ENCODE data around the gene OR5M11.
"Not testable (repeated sequence)": the region's sequence is repeated elsewhere in the genome, so short reads cannot be mapped to it uniquely, and the experiment has no call there.

OR5M11 gene

DNA sequence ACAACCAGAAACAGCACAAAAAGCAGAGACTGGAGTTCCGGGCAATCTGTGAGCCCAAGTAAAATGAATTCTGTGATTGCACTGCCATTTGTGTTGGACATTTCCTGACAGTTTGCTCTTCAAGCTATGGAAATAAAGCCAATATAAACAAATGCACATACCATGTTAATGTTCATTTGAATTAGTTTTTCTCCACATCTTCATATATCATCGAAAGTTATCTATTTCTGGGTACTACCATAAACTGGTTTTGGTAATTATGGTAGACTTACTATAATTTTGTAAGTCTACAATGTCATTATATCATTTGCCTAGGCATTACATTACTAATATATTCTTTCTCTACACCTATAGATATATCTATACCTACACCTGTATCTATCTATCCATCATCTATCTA lies at the start of gene OR5M11:
OR5M11 (minus strand) TSS at position 101 of the 400 bp plus-strand sequence; CDS start at position 101, 0 bp downstream.
- Mint-ChIP-seq H3K4me3 (no peak within 1 kb of the TSS), H3K36me3 (ENCODE audit: low read depth) (no peaks in the 10 kb centered on the region), H3K9me3 (peaks cover 40% of the 10 kb centered on the region), H3K27ac (no peak within 1 kb of the TSS), H3K27me3 (ENCODE audit: low read depth) (no peaks in the 10 kb centered on the region), H3K4me1 (ENCODE audit: low read depth) (no peaks in the 10 kb centered on the region)
- no peak for DNase-seq (ENCODE audit: low spot score)

DNA sequence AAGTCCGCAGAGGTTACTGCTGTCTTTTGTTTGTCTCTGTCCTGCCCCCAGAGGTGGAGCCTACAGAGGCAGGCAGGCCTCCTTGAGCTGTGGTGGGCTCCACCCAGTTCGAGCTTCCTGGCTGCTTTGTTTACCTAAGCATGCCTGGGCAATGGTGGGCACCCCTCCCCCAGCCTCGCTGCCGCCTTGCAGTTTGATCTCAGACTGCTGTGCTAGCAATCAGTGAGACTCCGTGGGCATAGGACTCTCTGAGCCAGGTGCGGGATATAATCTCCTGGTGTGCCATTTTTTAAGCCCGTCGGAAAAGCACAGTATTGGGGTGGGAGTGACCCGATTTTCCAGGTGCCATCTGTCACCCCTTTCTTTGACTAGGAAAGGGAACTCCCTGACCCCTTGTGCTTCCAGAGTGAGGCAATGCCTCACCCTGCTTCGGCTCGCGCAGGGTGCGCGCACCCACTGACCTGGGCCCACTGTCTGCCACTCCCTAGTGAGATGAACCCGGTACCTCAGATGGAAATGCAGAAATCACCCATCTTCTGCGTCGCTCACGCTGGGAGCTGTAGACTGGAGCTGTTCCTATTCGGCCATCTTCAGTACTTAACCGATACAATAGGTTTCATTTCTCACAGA lies 49.1 kb upstream of the OR5M11 start:
- DNase-seq (ENCODE audit: low spot score); H3K36me3 Mint-ChIP-seq (ENCODE audit: low read depth); H3K27me3 Mint-ChIP-seq (ENCODE audit: low read depth); H3K9me3 Mint-ChIP-seq; H3K4me1 Mint-ChIP-seq (ENCODE audit: low read depth); H3K27ac Mint-ChIP-seq; H3K4me3 Mint-ChIP-seq: not testable (repeated sequence)

DNA sequence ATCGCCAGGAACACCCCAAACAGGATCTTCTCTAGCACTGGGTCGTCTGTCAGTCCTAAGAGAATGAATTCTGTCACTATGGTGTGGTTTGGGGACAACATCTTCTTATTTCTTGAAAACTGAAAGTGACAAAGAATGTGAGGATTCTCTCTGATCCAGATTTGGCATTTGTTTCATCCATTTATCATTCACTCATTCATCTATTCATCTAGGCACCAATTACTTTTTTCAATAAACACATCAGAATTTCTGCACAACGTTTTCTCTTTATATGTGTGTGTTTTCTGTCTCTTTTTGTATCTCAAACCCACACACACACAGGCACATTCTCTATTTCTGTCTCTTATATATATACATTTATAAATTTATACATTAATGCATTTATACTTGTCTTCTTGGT lies 34.6 kb upstream of the OR5M11 start, which contains the start of gene OR5M10:
OR5M10 (minus strand) TSS at position 101 of the 400 bp plus-strand sequence; CDS start at position 101, 0 bp downstream.
- Mint-ChIP-seq H3K27ac (no peak within 1 kb of the TSS), H3K4me1 (ENCODE audit: low read depth) (no peaks in the 10 kb centered on the region), H3K9me3 (peaks cover 21% of the 10 kb centered on the region), H3K27me3 (ENCODE audit: low read depth) (no peaks in the 10 kb centered on the region), H3K36me3 (ENCODE audit: low read depth) (no peaks in the 10 kb centered on the region), H3K4me3 (no peak within 1 kb of the TSS)
- DNase-seq (ENCODE audit: low spot score): no peak

DNA sequence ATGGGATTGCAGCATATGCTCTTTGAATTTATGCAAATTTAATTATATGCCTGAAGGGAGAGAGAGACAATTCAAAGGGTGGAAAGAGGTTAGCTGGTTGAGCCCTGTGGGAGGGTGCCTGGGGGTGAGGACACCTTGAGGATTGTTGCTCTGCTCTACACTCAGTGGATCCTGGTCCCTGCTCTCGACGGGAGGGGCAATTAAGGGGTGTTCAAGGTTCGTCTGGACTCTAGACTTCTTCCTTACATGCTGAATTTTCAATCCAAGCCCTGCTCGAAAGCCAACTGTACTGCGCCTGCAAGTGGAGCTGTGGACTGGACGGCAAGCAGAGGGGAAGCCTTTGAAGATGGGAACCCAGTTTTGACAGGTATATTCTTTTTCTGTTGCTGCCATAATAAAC lies 15.5 kb upstream of the OR5M11 start:
- Mint-ChIP-seq H3K9me3 (peaks cover 48% of the 10 kb centered on the region), H3K4me3 (no peak overlapping the region), H3K27me3 (ENCODE audit: low read depth) (no peaks in the 10 kb centered on the region), H3K27ac (no peak overlapping the region), H3K4me1 (ENCODE audit: low read depth) (no peaks in the 10 kb centered on the region), H3K36me3 (ENCODE audit: low read depth) (no peaks in the 10 kb centered on the region)
- DNase-seq (ENCODE audit: low spot score): no peak

DNA sequence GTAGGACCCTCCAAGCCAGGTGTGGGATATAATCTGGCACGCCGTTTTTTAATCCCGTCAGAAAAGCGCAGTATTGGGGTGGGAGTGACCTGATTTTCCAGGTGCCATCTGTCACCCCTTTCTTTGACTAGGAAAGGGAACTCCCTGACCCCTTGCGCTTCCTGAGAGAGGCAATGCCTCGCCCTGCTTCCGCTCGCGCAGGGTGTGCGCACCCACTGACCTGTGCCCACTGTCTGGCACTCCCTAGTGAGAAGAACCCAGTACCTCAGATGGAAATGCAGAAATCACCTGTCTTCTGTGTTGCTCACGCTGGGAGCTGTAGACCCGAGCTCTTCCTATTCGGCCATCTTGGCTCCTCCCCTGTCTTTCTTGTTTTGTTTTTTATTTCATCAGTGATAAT lies 11.6 kb upstream of the OR5M11 start:
- not testable (repeated sequence) for DNase-seq (ENCODE audit: low spot score); H3K4me1 Mint-ChIP-seq (ENCODE audit: low read depth); H3K27ac Mint-ChIP-seq; H3K27me3 Mint-ChIP-seq (ENCODE audit: low read depth); H3K4me3 Mint-ChIP-seq; H3K36me3 Mint-ChIP-seq (ENCODE audit: low read depth)
- peaks cover 31% of the 10 kb centered on the region for H3K9me3 Mint-ChIP-seq

DNA sequence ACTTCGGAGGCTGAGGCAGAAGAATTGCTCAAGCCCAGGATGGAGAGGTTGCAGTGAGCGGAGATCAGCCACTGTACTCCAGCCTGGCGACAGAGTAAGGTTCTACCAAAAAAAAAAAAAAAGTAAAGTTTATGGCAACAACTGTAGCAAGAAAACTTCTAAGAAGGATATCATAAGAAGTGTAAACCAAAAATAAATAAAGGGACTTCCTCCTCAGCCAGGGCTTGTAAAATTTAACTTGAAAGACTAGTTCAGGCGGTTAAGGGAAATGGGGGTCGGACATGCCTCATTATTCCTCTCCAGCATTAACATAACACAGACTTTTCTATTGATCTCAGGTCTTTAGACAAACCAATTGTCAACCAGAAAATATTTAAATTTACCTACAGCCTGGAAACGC lies 2.5 kb upstream of the OR5M11 start:
- no peaks in the 10 kb centered on the region for H3K27me3 Mint-ChIP-seq (ENCODE audit: low read depth)
- no peak overlapping the region for H3K27ac Mint-ChIP-seq
- no peak overlapping the region for H3K4me3 Mint-ChIP-seq
- DNase-seq (ENCODE audit: low spot score): no peak
- no peaks in the 10 kb centered on the region for H3K36me3 Mint-ChIP-seq (ENCODE audit: low read depth)
- no peaks in the 10 kb centered on the region for H3K4me1 Mint-ChIP-seq (ENCODE audit: low read depth)
- H3K9me3 Mint-ChIP-seq: peaks cover 36% of the 10 kb centered on the region

DNA sequence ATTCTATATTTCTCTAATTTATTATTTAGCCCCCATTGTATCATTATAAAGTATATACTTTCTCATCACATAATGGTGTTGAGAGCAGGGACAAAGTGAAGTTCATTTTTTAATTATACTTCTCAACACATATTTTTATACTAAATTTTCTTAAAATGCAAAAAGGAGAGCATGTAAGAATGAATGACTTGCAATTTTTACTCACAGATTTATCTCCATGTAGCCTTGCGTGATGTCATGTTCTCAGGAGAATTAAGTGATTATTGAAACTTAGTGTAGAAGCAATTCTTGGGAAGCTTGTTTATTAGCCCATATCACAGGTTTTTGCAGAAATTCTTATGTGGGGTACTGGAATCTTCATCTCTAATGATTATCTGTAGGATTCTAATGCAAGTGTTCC lies 682 bp upstream of the OR5M11 start:
- Mint-ChIP-seq H3K27me3 (ENCODE audit: low read depth) (no peaks in the 10 kb centered on the region), H3K4me3 (no peak overlapping the region), H3K27ac (no peak overlapping the region), H3K4me1 (ENCODE audit: low read depth) (no peaks in the 10 kb centered on the region), H3K36me3 (ENCODE audit: low read depth) (no peaks in the 10 kb centered on the region), H3K9me3 (peaks cover 40% of the 10 kb centered on the region)
- DNase-seq (ENCODE audit: low spot score): no peak

DNA sequence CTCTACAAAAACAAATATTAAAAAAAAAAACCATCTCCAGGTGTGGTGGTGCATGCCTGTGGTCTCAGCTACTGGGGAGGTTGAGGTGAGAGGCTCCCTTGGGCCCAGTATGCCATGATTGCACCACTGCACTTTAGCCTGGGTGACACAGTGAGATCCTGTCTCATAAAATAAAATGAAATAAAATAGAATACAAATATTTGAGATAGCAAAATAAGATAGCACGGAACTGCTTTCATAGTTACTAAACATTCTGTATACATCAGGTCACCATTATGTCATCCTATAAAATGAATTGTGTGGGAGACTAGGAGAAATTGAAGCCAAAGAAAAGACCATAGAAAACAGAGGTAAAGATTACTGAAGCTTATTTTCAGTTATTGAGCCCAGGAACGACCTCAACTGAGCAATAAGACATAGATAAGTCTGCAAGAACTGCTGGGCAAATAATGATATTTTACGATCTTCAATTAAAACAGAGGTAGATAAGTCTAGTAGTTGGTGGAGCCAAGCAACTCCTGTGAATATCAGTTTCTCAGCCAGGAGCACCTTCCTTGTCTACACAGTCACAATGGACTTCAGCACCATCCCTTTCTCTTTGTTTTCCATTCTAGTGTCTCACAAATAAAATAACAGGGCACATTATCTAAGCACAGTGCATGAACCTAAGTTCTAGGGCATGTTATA lies 9.9 kb downstream of the OR5M11 start:
- no peaks in the 10 kb centered on the region for H3K36me3 Mint-ChIP-seq (ENCODE audit: low read depth)
- H3K27ac Mint-ChIP-seq: no peak overlapping the region
- H3K27me3 Mint-ChIP-seq (ENCODE audit: low read depth): no peaks in the 10 kb centered on the region
- peaks cover 30% of the 10 kb centered on the region for H3K9me3 Mint-ChIP-seq
- no peak overlapping the region for H3K4me3 Mint-ChIP-seq
- H3K4me1 Mint-ChIP-seq (ENCODE audit: low read depth): no peaks in the 10 kb centered on the region
- DNase-seq (ENCODE audit: low spot score): no peak

DNA sequence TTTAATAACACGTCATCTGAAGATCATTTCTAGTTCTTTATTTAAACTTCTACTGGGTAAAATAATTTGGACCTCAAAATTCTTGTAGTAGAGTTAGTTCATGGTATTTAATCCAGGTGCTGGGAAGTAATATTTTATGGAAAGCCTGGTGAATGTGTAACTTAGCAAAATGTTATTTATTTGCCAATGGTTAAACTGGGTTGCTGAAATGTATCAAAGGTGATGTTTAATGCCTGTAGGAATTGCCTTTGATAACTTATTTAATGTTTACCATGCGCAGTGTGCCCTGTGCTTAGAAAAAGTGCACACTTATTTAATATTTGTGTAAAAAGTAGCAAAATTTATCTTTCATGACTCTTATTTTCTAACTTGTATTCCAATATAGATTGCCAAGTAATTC lies 11.2 kb downstream of the OR5M11 start:
- no peak for DNase-seq (ENCODE audit: low spot score)
- no peak overlapping the region for H3K4me3 Mint-ChIP-seq
- H3K9me3 Mint-ChIP-seq: peaks cover 30% of the 10 kb centered on the region
- H3K27ac Mint-ChIP-seq: no peak overlapping the region
- H3K36me3 Mint-ChIP-seq (ENCODE audit: low read depth): no peaks in the 10 kb centered on the region
- no peaks in the 10 kb centered on the region for H3K27me3 Mint-ChIP-seq (ENCODE audit: low read depth)
- no peaks in the 10 kb centered on the region for H3K4me1 Mint-ChIP-seq (ENCODE audit: low read depth)

DNA sequence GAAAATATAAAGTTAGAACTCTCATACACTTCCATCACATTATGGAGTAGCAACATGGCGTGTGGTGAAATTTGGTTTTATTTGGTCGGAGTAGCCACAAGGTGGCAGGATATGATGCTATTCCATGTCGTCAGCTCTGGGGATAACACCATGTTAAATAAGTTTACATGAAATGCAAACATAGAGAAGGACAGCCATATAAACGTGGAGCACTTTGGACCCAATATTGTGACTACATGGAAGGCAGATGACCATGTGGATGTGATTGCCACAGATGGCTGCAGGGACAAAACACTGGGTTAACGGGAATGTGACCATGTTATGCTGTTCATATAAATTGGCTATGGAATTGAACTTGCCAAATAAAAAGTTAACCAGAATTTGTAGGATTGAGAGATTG lies 21.0 kb downstream of the OR5M11 start:
- no peak overlapping the region for H3K4me3 Mint-ChIP-seq
- no peaks in the 10 kb centered on the region for H3K36me3 Mint-ChIP-seq (ENCODE audit: low read depth)
- H3K27me3 Mint-ChIP-seq (ENCODE audit: low read depth): no peaks in the 10 kb centered on the region
- H3K4me1 Mint-ChIP-seq (ENCODE audit: low read depth): no peaks in the 10 kb centered on the region
- no peak overlapping the region for H3K27ac Mint-ChIP-seq
- peaks cover 33% of the 10 kb centered on the region for H3K9me3 Mint-ChIP-seq
- DNase-seq (ENCODE audit: low spot score): no peak

DNA sequence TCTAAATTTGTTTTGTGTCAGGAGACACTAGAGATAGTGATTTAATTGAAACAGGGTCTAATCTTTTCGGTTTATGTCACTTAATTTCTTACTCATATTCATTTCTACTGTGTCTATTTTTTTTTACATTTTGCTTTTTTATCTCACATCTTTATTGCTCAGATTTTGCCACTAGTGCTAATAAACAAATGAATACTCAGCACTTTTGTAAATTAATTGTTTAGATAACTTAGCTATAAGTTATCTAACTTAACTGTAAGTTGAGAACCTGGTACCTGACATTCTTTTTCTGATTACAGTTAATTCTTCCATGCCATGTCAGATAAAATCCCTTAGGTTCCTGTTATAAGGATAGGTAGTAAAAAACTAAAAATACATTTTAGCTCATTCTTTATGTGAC lies 29.8 kb downstream of the OR5M11 start:
- Mint-ChIP-seq H3K9me3 (peaks cover 36% of the 10 kb centered on the region), H3K4me1 (ENCODE audit: low read depth) (no peaks in the 10 kb centered on the region)

DNA sequence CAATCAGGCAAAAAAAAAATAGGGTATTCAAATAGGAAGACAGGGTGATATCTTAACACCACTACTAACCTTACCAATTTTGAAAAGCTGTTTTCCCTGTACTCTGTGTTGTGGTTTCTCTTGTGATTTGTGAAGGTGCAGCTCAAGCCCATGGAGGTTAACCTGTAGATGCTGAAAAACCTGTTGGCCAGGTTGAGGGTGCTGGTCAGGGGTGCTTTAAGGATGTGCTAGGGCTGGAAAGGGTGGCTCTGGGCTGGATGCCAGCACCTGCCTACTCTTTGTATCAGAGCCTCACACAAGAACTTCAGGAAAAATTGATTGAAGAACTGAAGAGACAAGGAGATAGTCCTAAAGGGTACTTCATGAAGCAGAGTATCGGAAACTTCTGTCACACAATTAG lies 33.6 kb downstream of the OR5M11 start:
- DNase-seq (ENCODE audit: low spot score): no peak
- H3K4me3 Mint-ChIP-seq: no peak overlapping the region
- H3K9me3 Mint-ChIP-seq: peaks cover 34% of the 10 kb centered on the region
- no peak overlapping the region for H3K27ac Mint-ChIP-seq
- no peaks in the 10 kb centered on the region for H3K36me3 Mint-ChIP-seq (ENCODE audit: low read depth)
- H3K27me3 Mint-ChIP-seq (ENCODE audit: low read depth): no peaks in the 10 kb centered on the region
- H3K4me1 Mint-ChIP-seq (ENCODE audit: low read depth): no peaks in the 10 kb centered on the region

More for the DNA sequence above, 29.8 kb downstream of the OR5M11 start:
- Mint-ChIP-seq H3K27ac (no peak overlapping the region), H3K4me3 (no peak overlapping the region), H3K27me3 (ENCODE audit: low read depth) (no peaks in the 10 kb centered on the region), H3K36me3 (ENCODE audit: low read depth) (no peaks in the 10 kb centered on the region)
- DNase-seq (ENCODE audit: low spot score): no peak

DNA sequence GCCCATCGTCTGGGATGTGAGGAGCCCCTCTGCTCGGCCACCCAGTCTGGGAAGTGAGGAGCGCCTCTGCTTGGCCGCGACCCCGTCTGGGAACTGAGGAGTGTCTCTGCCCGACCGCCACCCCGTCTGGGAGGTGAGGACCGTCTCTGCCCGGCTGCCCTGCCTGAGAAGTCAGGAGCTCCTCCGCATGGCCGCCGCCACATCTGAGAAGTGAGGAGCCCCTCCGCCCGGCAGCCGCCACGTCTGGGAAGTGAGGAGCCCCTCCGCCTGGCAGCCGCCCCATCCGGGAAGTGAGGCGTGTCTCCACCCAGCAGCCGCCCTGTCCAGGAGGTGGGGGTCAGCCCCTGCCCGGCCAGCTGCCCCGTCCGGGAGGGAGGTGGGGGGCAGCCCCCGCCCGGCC lies 46.0 kb downstream of the OR5M11 start:
- no peak overlapping the region for H3K27ac Mint-ChIP-seq

DNA sequence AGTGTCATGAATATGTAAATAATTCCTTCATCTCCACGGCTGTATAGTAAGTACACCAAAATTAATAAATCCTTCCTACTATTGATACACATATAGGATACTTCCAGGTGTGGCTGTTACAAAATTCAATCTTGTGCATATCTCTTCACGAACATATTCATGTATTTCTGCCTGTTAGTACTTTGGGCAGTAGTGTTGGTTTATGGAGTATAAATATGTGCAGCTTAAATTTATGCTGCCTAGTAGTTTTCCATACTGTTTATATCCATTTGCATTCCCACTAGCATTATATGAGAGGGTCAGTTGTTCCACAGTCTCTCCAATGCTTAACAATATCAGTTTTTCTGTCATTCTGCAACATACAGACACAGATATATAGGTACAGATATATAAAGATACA lies 47.9 kb downstream of the OR5M11 start:
- no peaks in the 10 kb centered on the region for H3K36me3 Mint-ChIP-seq (ENCODE audit: low read depth)
- H3K9me3 Mint-ChIP-seq: peaks cover 37% of the 10 kb centered on the region
- H3K27me3 Mint-ChIP-seq (ENCODE audit: low read depth): no peaks in the 10 kb centered on the region
- DNase-seq (ENCODE audit: low spot score): no peak
- no peak overlapping the region for H3K27ac Mint-ChIP-seq
- H3K4me1 Mint-ChIP-seq (ENCODE audit: low read depth): no peaks in the 10 kb centered on the region
- H3K4me3 Mint-ChIP-seq: no peak overlapping the region

More for the DNA sequence above, 46.0 kb downstream of the OR5M11 start:
- H3K27me3 Mint-ChIP-seq (ENCODE audit: low read depth): no peaks in the 10 kb centered on the region
- no peak for DNase-seq (ENCODE audit: low spot score)
- no peaks in the 10 kb centered on the region for H3K4me1 Mint-ChIP-seq (ENCODE audit: low read depth)
- H3K36me3 Mint-ChIP-seq (ENCODE audit: low read depth): no peaks in the 10 kb centered on the region
- H3K4me3 Mint-ChIP-seq: no peak overlapping the region
- H3K9me3 Mint-ChIP-seq: peaks cover 43% of the 10 kb centered on the region

Data from T-helper 2 cell treated with Interferon-gamma antibody and Interleukin-4, amounts not matched to agents 5 μg/mL and 100 μg/mL, for 36 hours (primary cell).